Activated CD8-positive, alpha-beta memory T cell treated with anti-CD3 and anti-CD28 coated beads, Interleukin-2, amount 50 U/mL, for 24 hours (primary cell): Measurements from ENCODE around the gene CPT2.
A peak's percentile ranks its signal among the peaks of the same experiment; 100 is the strongest.
"Not testable (repeated sequence)": the region's sequence is repeated elsewhere in the genome, so short reads cannot be mapped to it uniquely, and the experiment has no call there.

ENCODE experiments used
- DNase-seq: peaks from one replicate; pipeline ENCODE4 v3.0.0-alpha.2; 2020; ENCODE audit errors: extremely low read depth

CPT2 gene

GRCh38 chr1:53182111-53182593 lies 14.5 kb upstream of the CPT2 start:
- DNase-seq = peak; percentile 56

GRCh38 chr1:53182716-53183094 lies 13.9 kb upstream of the CPT2 start:
- DNase-seq = no peak

GRCh38 chr1:53183095-53183990 lies 13.3 kb upstream of the CPT2 start:
- DNase-seq = no peak

GRCh38 chr1:53185955-53186297 lies 10.7 kb upstream of the CPT2 start:
- DNase-seq = not testable (repeated sequence)

- no peak for DNase-seq
Measured at GRCh38 chr1:53186533-53186932, 10.1 kb upstream of the CPT2 start.

GRCh38 chr1:53187401-53187800 lies 9.2 kb upstream of the CPT2 start:
- no peak for DNase-seq

GRCh38 chr1:53188099-53188498 lies 8.5 kb upstream of the CPT2 start:
- DNase-seq = no peak

GRCh38 chr1:53189061-53189460 lies 7.6 kb upstream of the CPT2 start:
- no peak for DNase-seq

GRCh38 chr1:53190210-53190611 lies 6.4 kb upstream of the CPT2 start:
- DNase-seq = no peak

GRCh38 chr1:53195246-53196016 lies 1.2 kb upstream of the CPT2 start:
- no peak for DNase-seq

GRCh38 chr1:53196017-53196484 lies 573 bp upstream of the CPT2 start:
- DNase-seq = no peak

- no peak for DNase-seq
Measured at GRCh38 chr1:53197291-53198200, 922 bp downstream of the CPT2 start.

- no peak for DNase-seq
Measured at GRCh38 chr1:53198241-53198651, 1.6 kb downstream of the CPT2 start.

- DNase-seq = no peak
Measured at GRCh38 chr1:53203466-53203865, 6.8 kb downstream of the CPT2 start.

- not testable (repeated sequence) for DNase-seq
Measured at GRCh38 chr1:53205496-53205895, 8.9 kb downstream of the CPT2 start.

- not testable (repeated sequence) for DNase-seq
Measured at GRCh38 chr1:53206083-53206685, 9.6 kb downstream of the CPT2 start.

- DNase-seq = no peak
Measured at GRCh38 chr1:53206735-53207379, 10.2 kb downstream of the CPT2 start.

GRCh38 chr1:53207726-53208125 lies 11.1 kb downstream of the CPT2 start:
- DNase-seq = no peak

- DNase-seq = no peak
Measured at GRCh38 chr1:53210352-53210751, 13.7 kb downstream of the CPT2 start.

GRCh38 chr1:53210954-53211353 lies 14.3 kb downstream of the CPT2 start:
- no peak for DNase-seq
